Cardiac muscle cell (in vitro differentiated cells and primary cell): Measurements from ENCODE around the gene KRTAP9-6. TPM values are rescaled to one million over a fixed set of nuclear protein-coding genes. Genes with fewer than 3 reads are reported as not detected.
"Not testable (repeated sequence)": the region's sequence is repeated elsewhere in the genome, so short reads cannot be mapped to it uniquely, and the experiment has no call there.

ENCODE experiments used
- DNase-seq, 2 donors: peaks; one replicate each; pipeline versions ENCODE4 v3.0.0 to v3.0.0-alpha.2; 2010 to 2017; ENCODE audit warnings: low read depth in 1 of 2, low spot score in 1 of 2
- H3K27ac ChIP-seq: fragments of 200-600 bp; sonication (generic); 2 replicates; pipeline ENCODE4 v1.5.1; 2016
- H3K27me3 ChIP-seq: fragments of 200-600 bp; sonication (generic); 2 replicates; pipeline ENCODE4 v1.6.0; 2016; ENCODE audit warnings: control low read depth
- H3K36me3 ChIP-seq: fragments of 200-600 bp; sonication (generic); 2 replicates; pipeline ENCODE4 v1.5.1; 2016; ENCODE audit warnings: control low read depth
- H3K4me1 ChIP-seq: fragments of 200-600 bp; sonication (generic); 2 replicates; pipeline ENCODE4 v1.8.1; 2017; ENCODE audit warnings: low read depth, mild to moderate bottlenecking, mixed run types
- H3K4me3 ChIP-seq: fragments of 200-600 bp; sonication (generic); 2 replicates; pipeline ENCODE4 v1.5.1; 2016; ENCODE audit warnings: mild to moderate bottlenecking
- H3K9me3 ChIP-seq: fragments of 200-600 bp; sonication (generic); 2 replicates; pipeline ENCODE4 v1.5.1; 2017; ENCODE audit warnings: low read depth, mild to moderate bottlenecking, control low read depth
- CTCF ChIP-seq: IDR thresholded peaks from 2 replicates; pipeline ENCODE4 v1.5.1; 2012; ENCODE audit warnings: low read depth, mild to moderate bottlenecking, low read length
- polyA plus RNA-seq: library from polyadenylated mRNA; unstranded; fragments of >200 nt; fragmentation: Nextera tagmentation; extraction: Ambion mirVana; gene quantifications from 2 replicates; pipeline ENCODE4 v1.2.1, GENCODE V29; 2016
- total RNA-seq: library from RNA; depleted of rRNA; stranded (reverse); fragments of >200 nt; gene quantifications from 2 replicates; pipeline ENCODE4 v1.2.3, GENCODE V29; 2016

Gene KRTAP9-6
- total and polyA plus RNA-seq, 2 experiments from 2014 or later: not detected

- Histone ChIP-seq H3K27me3 (peaks cover 21% of the 10 kb centered on the region), H3K9me3 (no peaks in the 10 kb centered on the region), H3K4me3 (no peak overlapping the region), H3K36me3 (no peaks in the 10 kb centered on the region), H3K27ac (no peak overlapping the region), H3K4me1 (no peaks in the 10 kb centered on the region)
- no peak for DNase-seq
- TF ChIP-seq CTCF: no peak
Observed at GRCh38 chr17:41267711-41268110, 2.5 kb downstream of the KRTAP9-6 start.

GRCh38 chr17:41271323-41271722, 6.1 kb downstream of the KRTAP9-6 start:
- not testable (repeated sequence) for H3K4me1 ChIP-seq, H3K9me3 ChIP-seq, DNase-seq, H3K4me3 ChIP-seq, H3K36me3 ChIP-seq, H3K27ac ChIP-seq, H3K27me3 ChIP-seq

GRCh38 chr17:41271858-41272257, 6.7 kb downstream of the KRTAP9-6 start:
- no peak for TF ChIP-seq CTCF
- Histone ChIP-seq H3K4me1 (no peaks in the 10 kb centered on the region), H3K9me3 (no peaks in the 10 kb centered on the region), H3K27ac (no peak overlapping the region), H3K4me3 (no peak overlapping the region), H3K36me3 (no peaks in the 10 kb centered on the region), H3K27me3 (peaks cover 7% of the 10 kb centered on the region)
- DNase-seq: no peak

- not testable (repeated sequence) for H3K36me3 ChIP-seq, H3K4me1 ChIP-seq, H3K4me3 ChIP-seq, DNase-seq, H3K27me3 ChIP-seq, H3K9me3 ChIP-seq, H3K27ac ChIP-seq
Observed at GRCh38 chr17:41275648-41276190, 10.5 kb downstream of the KRTAP9-6 start, which contains the start of gene KRTAP9-7. Gene KRTAP9-7 (plus strand): TSS chr17:41275698. CDS start chr17:41275698, 0 bp downstream.

GRCh38 chr17:41278176-41278955, 13.2 kb downstream of the KRTAP9-6 start:
- Histone ChIP-seq H3K27me3 (peaks cover 7% of the 10 kb centered on the region), H3K4me3 (no peak overlapping the region), H3K4me1 (no peaks in the 10 kb centered on the region), H3K9me3 (no peaks in the 10 kb centered on the region), H3K27ac (no peak overlapping the region), H3K36me3 (no peaks in the 10 kb centered on the region)
- TF ChIP-seq CTCF: no peak
- DNase-seq: no peak

- Histone ChIP-seq H3K4me3 (no peak overlapping the region), H3K36me3 (no peaks in the 10 kb centered on the region), H3K27ac (no peak overlapping the region), H3K9me3 (no peaks in the 10 kb centered on the region), H3K27me3 (no peaks in the 10 kb centered on the region), H3K4me1 (no peaks in the 10 kb centered on the region)
- no peak for DNase-seq
- no peak for TF ChIP-seq CTCF
Observed at GRCh38 chr17:41284043-41284442, 18.9 kb downstream of the KRTAP9-6 start.
